H54 (cell line): ENCODE results near the gene MYL1.

Experiments used
- DNase-seq: peaks from one replicate; pipeline ENCODE4 v3.0.0; 2011; ENCODE audit warnings: low spot score, mixed read lengths; ENCODE audit not compliant: insufficient read length
- FAIRE-seq: peaks from 3 replicates; lab custom pipeline; 2011; peaks lifted over from hg19 to GRCh38; lab: Jason Lieb, UNC
- POLR2A ChIP-seq: IDR thresholded peaks from 2 replicates; pipeline ENCODE4 v1.6.1; 2011; ENCODE audit warnings: low read depth, mild to moderate bottlenecking, low read length

Gene MYL1

DNA sequence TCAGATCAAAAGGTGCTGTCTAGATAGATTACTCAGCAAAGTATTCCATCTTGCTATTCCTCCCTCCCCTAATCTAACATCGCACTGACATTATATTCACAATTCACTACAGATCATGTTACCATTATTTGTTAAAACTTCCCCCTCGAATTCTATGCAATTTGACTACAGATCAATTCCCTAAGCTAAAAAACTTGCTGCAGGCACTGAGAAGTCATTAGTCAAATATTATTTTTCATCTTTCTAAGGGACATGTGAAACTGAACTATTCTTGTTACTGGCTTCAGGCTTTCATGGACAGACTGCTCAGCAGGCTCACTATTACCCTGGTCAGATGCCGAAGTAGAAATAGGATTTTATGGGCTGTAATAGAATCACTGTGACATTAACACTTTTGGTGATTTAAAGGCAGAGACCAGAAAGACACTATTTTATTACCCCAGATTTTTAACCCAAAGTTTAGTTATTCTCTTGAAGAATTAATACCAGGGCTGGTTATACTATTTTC, 15.1 kb downstream of the MYL1 start:
- FAIRE-seq (no peak), DNase-seq (no peak)
- TF ChIP-seq POLR2A: no peak

DNA sequence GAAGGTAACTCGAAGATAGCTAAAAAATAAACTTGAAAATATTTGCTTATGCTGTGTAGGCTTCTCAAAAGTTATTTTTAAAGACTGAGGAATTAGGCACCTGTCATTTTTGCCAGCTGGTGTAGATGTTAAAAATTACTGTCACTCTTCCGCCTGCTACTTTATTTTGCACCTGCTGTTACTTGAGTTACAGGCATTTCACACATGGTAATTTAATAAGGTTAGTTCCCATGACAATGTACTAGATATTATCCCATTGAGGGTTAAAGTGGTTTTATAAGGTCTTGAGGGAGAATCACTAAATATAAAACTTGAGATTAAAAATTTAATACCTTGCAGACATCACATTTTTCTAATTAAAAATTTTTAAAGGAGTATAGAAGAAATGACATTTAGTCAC, 26.6 kb downstream of the MYL1 start:
- TF ChIP-seq POLR2A: no peak
- FAIRE-seq: no peak
- DNase-seq: no peak

GRCh38 chr2:210287301-210287700, 27.7 kb downstream of the MYL1 start:
- no peak for TF ChIP-seq POLR2A
- FAIRE-seq (no peak), DNase-seq (no peak)

DNA sequence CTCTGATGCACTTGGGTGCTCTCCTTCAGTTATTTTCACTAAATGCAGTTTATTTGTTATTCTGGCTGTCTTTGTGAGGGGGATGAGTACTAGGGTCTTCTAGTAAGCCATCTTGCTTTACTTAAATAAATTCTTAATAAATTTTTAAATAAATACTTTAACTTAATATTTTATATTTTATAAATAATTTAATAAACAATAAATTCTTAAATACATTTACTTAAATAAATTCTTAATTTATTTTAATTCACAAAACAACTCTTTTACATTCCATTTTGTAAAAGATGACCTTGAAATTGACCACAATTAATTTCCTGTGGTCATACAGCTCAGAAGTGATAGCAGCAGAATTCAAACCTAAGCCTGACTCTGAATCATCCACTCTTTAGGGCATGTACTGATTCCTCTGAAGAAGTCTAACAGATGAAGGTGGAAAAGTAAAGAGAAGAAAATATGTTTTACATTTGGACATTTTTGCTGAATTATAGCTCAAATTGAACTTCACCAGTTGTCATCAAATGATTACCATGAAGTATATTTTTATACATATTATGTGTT, 28.8 kb downstream of the MYL1 start:
- FAIRE-seq: no peak
- no peak for DNase-seq
- TF ChIP-seq POLR2A: no peak

DNA sequence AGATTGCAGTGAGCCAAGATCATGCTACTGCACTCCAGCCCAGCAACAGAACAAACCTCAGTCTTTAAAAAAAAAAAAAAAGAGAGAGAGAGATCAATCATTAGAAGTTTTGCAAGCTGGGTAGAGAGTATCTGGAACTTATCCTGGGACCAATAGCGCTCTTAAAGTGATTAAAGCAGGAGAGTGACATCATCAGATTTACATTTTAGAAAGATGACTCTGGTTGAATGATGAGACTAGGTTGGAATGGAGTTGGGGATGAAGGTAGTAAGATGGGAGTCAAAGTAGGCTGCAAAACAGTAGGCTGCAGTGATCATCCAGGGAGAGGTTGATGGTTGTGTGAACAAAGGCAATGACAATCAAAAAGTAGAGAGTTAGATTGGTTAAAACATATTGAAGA, 37.8 kb downstream of the MYL1 start:
- DNase-seq (no peak), FAIRE-seq (no peak)
- TF ChIP-seq POLR2A: no peak

DNA sequence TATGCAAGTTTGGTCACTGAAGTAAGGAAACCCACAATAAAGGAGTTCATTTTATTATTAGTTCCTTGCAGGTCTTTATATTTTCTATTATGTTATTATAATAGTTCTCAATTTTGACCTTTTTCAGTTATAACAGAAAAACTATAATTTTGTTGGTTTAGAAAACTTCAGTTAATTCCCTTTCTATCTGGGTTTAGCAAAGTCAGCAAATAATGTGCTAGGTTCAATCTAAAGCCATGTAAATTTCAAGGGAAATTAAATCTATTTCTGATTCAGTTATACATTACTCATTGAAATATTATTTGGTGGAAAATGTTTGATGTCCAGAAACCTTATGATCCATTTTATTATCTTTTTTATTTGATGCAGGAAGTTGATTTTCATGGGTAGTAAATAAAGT, 43.7 kb downstream of the MYL1 start:
- no peak for FAIRE-seq
- TF ChIP-seq POLR2A: no peak
- DNase-seq: no peak

DNA sequence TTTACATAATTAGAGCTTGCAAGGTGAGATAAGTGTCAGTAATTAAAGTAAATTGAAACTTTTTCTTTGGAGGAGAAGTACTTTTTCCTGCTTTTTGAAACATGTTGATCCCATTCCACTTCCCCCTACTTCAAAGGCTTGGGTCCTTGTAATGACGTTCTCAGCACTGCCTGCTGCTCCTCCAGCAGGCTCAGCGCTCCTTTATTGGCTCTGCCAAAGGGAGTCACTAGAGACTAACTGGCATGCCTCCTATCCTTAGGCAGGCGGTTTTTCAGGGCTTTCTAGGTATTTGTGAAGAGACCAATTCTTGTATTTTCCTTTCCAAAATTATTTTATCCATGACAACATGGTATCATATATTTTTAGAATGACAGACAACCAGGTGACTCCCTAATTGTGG, 45.8 kb downstream of the MYL1 start:
- TF ChIP-seq POLR2A: no peak
- FAIRE-seq: no peak
- DNase-seq: no peak

- FAIRE-seq (no peak), DNase-seq (no peak)
- TF ChIP-seq POLR2A: no peak
Measured at GRCh38 chr2:210268281-210268680, 46.7 kb downstream of the MYL1 start.

GRCh38 chr2:210267698-210268097, 47.3 kb downstream of the MYL1 start:
- FAIRE-seq (no peak), DNase-seq (no peak)
- TF ChIP-seq POLR2A: no peak

GRCh38 chr2:210264282-210264681, 50.7 kb downstream of the MYL1 start:
- DNase-seq (no peak), FAIRE-seq (no peak)
- no peak for TF ChIP-seq POLR2A

DNA sequence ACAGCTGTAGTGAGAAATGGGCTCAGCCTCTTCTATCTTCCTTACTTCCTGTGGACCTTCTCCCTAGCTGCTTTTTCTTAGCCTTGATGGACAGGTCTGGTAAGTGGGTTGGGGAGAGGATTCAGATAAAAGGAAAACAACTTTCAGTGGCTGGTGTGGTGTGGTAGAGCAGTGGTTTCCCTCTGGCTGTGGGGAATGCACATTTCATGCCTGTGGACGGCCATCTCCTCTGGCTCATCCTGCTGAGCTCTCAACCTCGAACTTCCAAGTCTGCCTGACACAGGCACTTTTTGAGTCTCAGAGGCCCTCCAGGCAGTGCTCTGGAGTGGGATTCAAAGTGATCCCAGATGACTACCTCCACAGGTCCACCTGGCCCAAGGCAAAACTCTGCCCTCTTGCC, 51.1 kb downstream of the MYL1 start:
- DNase-seq (no peak), FAIRE-seq (no peak)
- TF ChIP-seq POLR2A: no peak

- DNase-seq (no peak), FAIRE-seq (no peak)
Measured at GRCh38 chr2:210262036-210262435, 52.9 kb downstream of the MYL1 start.

GRCh38 chr2:210259687-210260086, 55.3 kb downstream of the MYL1 start:
- no peak for FAIRE-seq
- TF ChIP-seq POLR2A: no peak

More at GRCh38 chr2:210262036-210262435, 52.9 kb downstream of the MYL1 start:
- TF ChIP-seq POLR2A: no peak

GRCh38 chr2:210252699-210253606, 62.0 kb downstream of the MYL1 start:
- TF ChIP-seq POLR2A: no peak
- DNase-seq (no peak), FAIRE-seq (no peak)

More at GRCh38 chr2:210259687-210260086, 55.3 kb downstream of the MYL1 start:
- DNase-seq: no peak
